ENCODE results near the gene SAMD7. TPM values are rescaled to one million over a fixed set of nuclear protein-coding genes. Genes with fewer than 3 reads are reported as not detected.

The SAMD7 gene
- total RNA-seq, 1 donor from 2014 or later = not detected

- H3K27me3 ChIP-seq = no peaks in the 10 kb centered on the region
- H3K36me3 ChIP-seq = peaks cover 99% of the 10 kb centered on the region
- H3K9me3 ChIP-seq = no peaks in the 10 kb centered on the region
- H3K27ac ChIP-seq = no peak overlapping the region
- intact Hi-C loops (cut with DNase I) = no loop called here
- DNase-seq (no peak), ATAC-seq (no peak)
- H3K4me3 ChIP-seq = no peak overlapping the region
- TF ChIP-seq CTCF (IDR thresholded peaks at IDR 0.05) = no peak
- H3K4me1 ChIP-seq = no peaks in the 10 kb centered on the region
Observed at GRCh38 chr3:169980055-169980454, 68.7 kb downstream of the SAMD7 start.

DNA sequence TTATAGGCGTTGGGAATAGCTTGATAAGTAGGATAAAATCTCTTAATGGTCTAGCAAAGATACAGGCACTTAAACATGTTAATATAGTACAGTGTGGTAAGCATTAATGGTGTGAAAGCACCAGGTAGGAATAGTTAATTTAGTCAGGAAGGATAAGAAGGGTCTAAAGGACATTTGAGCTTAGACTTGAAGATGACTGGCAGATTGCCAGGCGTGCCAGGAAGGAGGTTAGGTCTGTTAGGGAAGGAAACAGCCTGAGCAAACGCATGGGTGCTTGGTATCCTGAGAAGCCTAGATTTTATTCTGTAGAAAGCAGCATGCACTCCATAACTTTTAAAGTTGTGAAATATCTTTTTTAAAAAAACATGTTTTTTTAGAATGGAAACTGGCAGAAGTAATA is 72.9 kb downstream of the SAMD7 start:
- no peak for ATAC-seq
- Histone ChIP-seq H3K27ac (no peak overlapping the region), H3K4me3 (no peak overlapping the region), H3K27me3 (no peaks in the 10 kb centered on the region), H3K36me3 (peaks cover 99% of the 10 kb centered on the region), H3K4me1 (no peaks in the 10 kb centered on the region), H3K9me3 (no peaks in the 10 kb centered on the region)
- TF ChIP-seq CTCF (IDR thresholded peaks at IDR 0.05) = no peak
- intact Hi-C loops (cut with DNase I) = no loop called here
- no peak for DNase-seq

Other genes starting within 250 kb of the SAMD7 start
- 87.8 TPM for gene MECOM, start 247.9 kb upstream of the SAMD7 start, total RNA-seq
- 5.4 TPM for gene TERC, start 146.5 kb upstream of the SAMD7 start, total RNA-seq
- gene ACTRT3, start 142.0 kb upstream of the SAMD7 start, total RNA-seq = 1.2 TPM
- gene MYNN, start 138.2 kb upstream of the SAMD7 start, total RNA-seq = 14.6 TPM
- gene LRRIQ4, start 98.7 kb upstream of the SAMD7 start, total RNA-seq = 0.29 TPM
- 0.98 TPM for gene LRRC34, start 98.7 kb upstream of the SAMD7 start, total RNA-seq
- gene LRRC31, start 41.6 kb upstream of the SAMD7 start, total RNA-seq = 1.7 TPM
- 157 TPM for gene SEC62, start 55.2 kb downstream of the SAMD7 start, total RNA-seq
- 22.3 TPM for gene GPR160, start 126.4 kb downstream of the SAMD7 start, total RNA-seq